H1 (cell line): Measurements from ENCODE around the gene GPC3. TPM values are rescaled to one million over a fixed set of nuclear protein-coding genes. Genes with fewer than 3 reads are reported as not detected.

Source experiments
- CTCF ChIA-PET: fragments of 300-600 bp; sonication (Branson Sonifier 250); formaldehyde crosslinking; loops from one replicate; lab custom pipeline; 2021; ENCODE audit not compliant: partially characterized antibody; lab: Charles Lee
- POLR2A ChIA-PET: fragments of 300-600 bp; sonication (Branson Sonifier 250); formaldehyde crosslinking; loops from one replicate; lab custom pipeline; 2021; ENCODE audit warnings: inconsistent platforms; ENCODE audit not compliant: partially characterized antibody; lab: Charles Lee
- DNase-seq, 2 experiments: peaks; one replicate each; pipeline versions ENCODE4 v3.0.0 to v3.0.0-alpha.2; 2010 to 2022; ENCODE audit warnings: low spot score in 2 of 2, low read depth in 1 of 2, mixed read lengths in 1 of 2
- FAIRE-seq: peaks from 2 replicates; lab custom pipeline; 2011; peaks lifted over from hg19 to GRCh38; lab: Jason Lieb, UNC
- H2AFZ ChIP-seq: 2 replicates; pipeline ENCODE4 v1.8.1; 2012; ENCODE audit warnings: low read length, inconsistent platforms
- H2AK5ac ChIP-seq: 2 replicates; pipeline ENCODE4 v1.6.1; 2013; ENCODE audit warnings: low read depth, low read length
- H2BK120ac ChIP-seq: replicated peaks from 2 replicates; pipeline ENCODE3; 2013; ENCODE audit warnings: low read depth, low read length, inconsistent platforms
- H2BK12ac ChIP-seq: 2 replicates; pipeline ENCODE4 v1.6.1; 2013; ENCODE audit warnings: low read depth, low read length
- H2BK15ac ChIP-seq: 2 replicates; pipeline ENCODE4 v1.6.1; 2013; ENCODE audit warnings: low read length
- H2BK20ac ChIP-seq: 2 replicates; pipeline ENCODE4 v1.6.1; 2013; ENCODE audit warnings: low read length
- H2BK5ac ChIP-seq: 2 replicates; pipeline ENCODE4 v1.6.1; 2013; ENCODE audit warnings: low read depth, low read length
- H3K14ac ChIP-seq: 2 replicates; pipeline ENCODE4 v1.6.1; 2013; ENCODE audit warnings: inconsistent platforms; ENCODE audit not compliant: insufficient read length
- H3K18ac ChIP-seq: 2 replicates; pipeline ENCODE4 v1.6.1; 2013; ENCODE audit warnings: low read length; ENCODE audit errors: extremely low read depth
- H3K23ac ChIP-seq: 2 replicates; pipeline ENCODE4 v1.6.1; 2013; ENCODE audit warnings: inconsistent platforms; ENCODE audit not compliant: insufficient read length
- H3K23me2 ChIP-seq: 2 replicates; pipeline ENCODE4 v1.6.1; 2013; ENCODE audit warnings: low read depth, low read length
- H3K27ac ChIP-seq: 2 replicates; pipeline ENCODE4 v1.6.1; 2011; ENCODE audit warnings: low read depth, low read length, inconsistent platforms
- H3K27me3 ChIP-seq, 4 experiments: replicated peaks in 1 of 4; 1 replicate in 1 of 4; 2 replicates in 3 of 4; pipeline versions ENCODE4 v1.6.1 to v1.8.1; 2011 to 2013; ENCODE audit warnings: low read length in 3 of 4, mild to moderate bottlenecking in 3 of 4, inconsistent platforms in 2 of 4, mixed read lengths in 2 of 4, moderate library complexity in 1 of 4; ENCODE audit not compliant: control insufficient read depth in 3 of 4, insufficient read depth in 3 of 4; ENCODE audit errors: extremely low read depth in 1 of 4
- H3K36me3 ChIP-seq, 4 experiments: 2 replicates each; pipeline versions ENCODE4 v1.6.1 to v1.8.1; 2011 to 2013; ENCODE audit warnings: mild to moderate bottlenecking in 4 of 4, low read length in 3 of 4, moderate library complexity in 2 of 4, control low read depth in 1 of 4, inconsistent platforms in 1 of 4; ENCODE audit not compliant: insufficient read depth in 4 of 4, control insufficient read depth in 2 of 4
- H3K4ac ChIP-seq: replicated peaks from 2 replicates; pipeline ENCODE3; 2013; ENCODE audit warnings: low read length, low read depth, mixed read lengths, inconsistent platforms; ENCODE audit not compliant: insufficient read length
- H3K4me1 ChIP-seq, 4 experiments: replicated peaks in 1 of 4; 1 replicate in 1 of 4; 2 replicates in 3 of 4; pipeline versions ENCODE4 v1.6.1 to v1.8.1; 2011 to 2013; ENCODE audit warnings: low read length in 3 of 4, inconsistent platforms in 2 of 4, mixed read lengths in 1 of 4; ENCODE audit not compliant: insufficient read depth in 4 of 4, control insufficient read depth in 3 of 4
- H3K4me2 ChIP-seq, 2 experiments: 2 replicates each; pipeline versions ENCODE4 v1.6.1 to v1.8.1; 2011 to 2013; ENCODE audit warnings: low read depth in 2 of 2, low read length in 2 of 2, control low read depth in 1 of 2, inconsistent platforms in 1 of 2, mild to moderate bottlenecking in 1 of 2; ENCODE audit not compliant: insufficient read depth in 1 of 2
- H3K4me3 ChIP-seq, 4 experiments: fragments of 200-600, 300-600 bp in 1 of 4; sonication (generic), shearing (Covaris generic), sonication (Bioruptor Twin) in 1 of 4; 2 replicates each; pipeline versions ENCODE4 v1.5.1 to v1.8.1; 2011 to 2016; ENCODE audit warnings: low read length in 4 of 4, low read depth in 3 of 4, control low read depth in 2 of 4, inconsistent platforms in 2 of 4, mild to moderate bottlenecking in 2 of 4, mixed read lengths in 1 of 4, moderate library complexity in 1 of 4; ENCODE audit not compliant: insufficient read depth in 2 of 4; ENCODE audit errors: extremely low read depth in 1 of 4
- H3K56ac ChIP-seq: replicated peaks from 2 replicates; pipeline ENCODE3; 2013; ENCODE audit warnings: low read depth, mild to moderate bottlenecking, mixed read lengths, low read length, inconsistent platforms; ENCODE audit not compliant: insufficient read length
- H3K79me1 ChIP-seq: 2 replicates; pipeline ENCODE4 v1.6.1; 2013; ENCODE audit warnings: low read depth, low read length, control low read depth
- H3K79me2 ChIP-seq, 2 experiments: 2 replicates each; pipeline versions ENCODE4 v1.6.1 to v1.8.1; 2012 to 2013; ENCODE audit warnings: low read length in 2 of 2, mild to moderate bottlenecking in 2 of 2, inconsistent platforms in 1 of 2; ENCODE audit not compliant: insufficient read depth in 2 of 2, control insufficient read depth in 1 of 2
- H3K9ac ChIP-seq, 4 experiments: replicated peaks in 1 of 4; 1 replicate in 1 of 4; 2 replicates in 3 of 4; pipeline versions ENCODE4 v1.6.1 to v1.8.1; 2011 to 2013; ENCODE audit warnings: low read depth in 3 of 4, low read length in 3 of 4, control low read depth in 2 of 4, mild to moderate bottlenecking in 2 of 4, moderate library complexity in 2 of 4, inconsistent platforms in 1 of 4; ENCODE audit errors: extremely low read depth in 1 of 4
- H3K9me3 ChIP-seq, 2 experiments: 2 replicates each; pipeline versions ENCODE4 v1.6.1 to v1.8.1; 2012 to 2013; ENCODE audit warnings: mild to moderate bottlenecking in 2 of 2, moderate library complexity in 2 of 2, control low read depth in 1 of 2, inconsistent platforms in 1 of 2, low read depth in 1 of 2, low read length in 1 of 2, mixed read lengths in 1 of 2; ENCODE audit not compliant: insufficient read depth in 2 of 2
- H4K20me1 ChIP-seq, 2 experiments: replicated peaks in 1 of 2; 2 replicates each; pipeline versions ENCODE3 to v1.8.1; 2011 to 2013; ENCODE audit warnings: inconsistent platforms in 2 of 2, low read length in 2 of 2, mild to moderate bottlenecking in 1 of 2; ENCODE audit not compliant: insufficient read depth in 2 of 2, control insufficient read depth in 1 of 2
- H4K5ac ChIP-seq: 2 replicates; pipeline ENCODE4 v1.6.1; 2013; ENCODE audit warnings: low read length, low read depth, mixed read lengths, inconsistent platforms; ENCODE audit not compliant: insufficient read length
- H4K8ac ChIP-seq: 2 replicates; pipeline ENCODE4 v1.8.0; 2013; ENCODE audit warnings: mild to moderate bottlenecking, moderate library complexity, low read length, inconsistent platforms; ENCODE audit not compliant: insufficient read depth; ENCODE audit errors: extremely low read depth
- H4K91ac ChIP-seq: replicated peaks from 2 replicates; pipeline ENCODE3; 2013; ENCODE audit warnings: low read length, mixed read lengths, inconsistent platforms; ENCODE audit not compliant: insufficient read length
- CBX8 ChIP-seq: fragments of 300-800, 300-1000 bp; sonication (generic); IDR thresholded peaks from 2 replicates; pipeline ENCODE4 v1.7.1; 2016; ENCODE audit warnings: low read depth, low read length, borderline replicate concordance
- WGBS, 2 experiments: shearing (Covaris generic) in 1 of 2; methylation state at CpG; one replicate each; pipeline versions ENCODE4 v1.1.6 to v1.1.7; 2013 to 2015; ENCODE audit warnings: low lambda C conversion rate in 2 of 2, mixed read lengths in 2 of 2, inconsistent platforms in 1 of 2, low coverage in 1 of 2, missing lambda C conversion rate in 1 of 2; ENCODE audit not compliant: insufficient replicate concordance in 2 of 2, insufficient coverage in 1 of 2, insufficient read length in 1 of 2; ENCODE audit errors: extremely low coverage in 1 of 2, missing lambda C conversion rate in 1 of 2; 5-methylcytosine and 5-hydroxymethylcytosine counted together
- polyA plus RNA-seq, 7 experiments: library from polyadenylated mRNA; depleted of rRNA in 3 of 7; stranded (reverse) in 5 of 7; unstranded in 2 of 7; fragments of >200 nt in 5 of 7; fragments of 200-250 nt in 2 of 7; gene quantifications; 1 replicate in 5 of 7; 2 replicates in 1 of 7; 4 replicates in 1 of 7; pipeline versions ENCODE4 v1.2.1 to v1.2.3, GENCODE V29; 2011 to 2013; ENCODE audit warnings: missing spikeins in 2 of 7, mixed read lengths in 2 of 7
- total RNA-seq: library from RNA; stranded (reverse); fragmentation: NEBNext Ultra II Directional; extraction: Animal tissue kit (Norgen Biotek cat#: 25700); gene quantifications from 2 replicates; pipeline ENCODE4 v1.2.1, GENCODE V29; 2021

The GPC3 gene
- total and polyA plus RNA-seq, 2 of the 8 experiments (the other 6 are each of a cell fraction or from before 2014, with no cell fraction given) = 64.8 to 71.9 TPM

GRCh38 chrX:133658293-133658911 is 327.0 kb downstream of the GPC3 start:
- POLR2A ChIA-PET = no interaction called here
- no peak overlapping the region for H3K27ac ChIP-seq

More at GRCh38 chrX:133658293-133658911, 327.0 kb downstream of the GPC3 start:
- H4K91ac ChIP-seq = no peak overlapping the region
- no peak overlapping the region for H3K14ac ChIP-seq
- H3K4me1 ChIP-seq = no peaks in the 10 kb centered on the region; a peak in 2 of 7 replicates
- no peaks in the 10 kb centered on the region for H3K23me2 ChIP-seq
- 87% methylated on average over 3 of the region's 3 CpGs; no CpG with 5 or more reads in 1 of the 2 experiments for WGBS, 2 experiments
- no peak overlapping the region for H4K8ac ChIP-seq
- H2BK20ac ChIP-seq = no peak overlapping the region
- no peaks in the 10 kb centered on the region for H3K79me2 ChIP-seq
- H4K20me1 ChIP-seq = no peaks in the 10 kb centered on the region
- H2BK5ac ChIP-seq = no peak overlapping the region
- CTCF ChIA-PET = no interaction called here
- no peak overlapping the region for H2BK12ac ChIP-seq
- no peak overlapping the region for H2AFZ ChIP-seq
- DNase-seq (no peak), FAIRE-seq (no peak)
- H3K9me3 ChIP-seq = no peaks in the 10 kb centered on the region
- no peak overlapping the region for H3K56ac ChIP-seq
- H2BK120ac ChIP-seq = no peak overlapping the region
- H3K79me1 ChIP-seq = no peaks in the 10 kb centered on the region
- no peak overlapping the region for H3K4me2 ChIP-seq
- no peak overlapping the region for H3K18ac ChIP-seq
- no peak overlapping the region for H4K5ac ChIP-seq
- no peak overlapping the region for H3K4ac ChIP-seq
- no peaks in the 10 kb centered on the region for H3K27me3 ChIP-seq
- TF ChIP-seq CBX8 = no peak
- H3K9ac ChIP-seq = no peak overlapping the region
- H3K23ac ChIP-seq = no peak overlapping the region
- H2BK15ac ChIP-seq = no peak overlapping the region
- H3K4me3 ChIP-seq = no peak overlapping the region
- 0 out of 8 replicates have a peak, but pooled peaks cover 0 to 3% (median 0%) of the 10 kb centered on the region in 4 experiments for H3K36me3 ChIP-seq
- no peak overlapping the region for H2AK5ac ChIP-seq
